H9 (cell line): ENCODE measurements around the gene ETV5. TPM values are rescaled to one million over a fixed set of nuclear protein-coding genes. Genes with fewer than 3 reads are reported as not detected.

Source experiments
- DNase-seq: peaks from one replicate; pipeline ENCODE4 v3.0.0-alpha.2; 2017
- H2AFZ ChIP-seq: one replicate; pipeline ENCODE4 v1.6.1; 2013; ENCODE audit warnings: mild to moderate bottlenecking, low read length, control low read depth, moderate library complexity
- H2AK5ac ChIP-seq: 2 replicates; pipeline ENCODE4 v1.6.1; 2013; ENCODE audit warnings: low read length, control low read depth, mixed read lengths; ENCODE audit not compliant: insufficient read length
- H2BK120ac ChIP-seq: one replicate; pipeline ENCODE4 v1.6.1; 2013; ENCODE audit warnings: low read depth, mild to moderate bottlenecking, low read length, control low read depth, inconsistent platforms; ENCODE audit not compliant: poor library complexity, severe bottlenecking
- H2BK12ac ChIP-seq: 2 replicates; pipeline ENCODE4 v1.6.1; 2013; ENCODE audit warnings: low read length, control low read depth, mixed read lengths, low read depth; ENCODE audit not compliant: insufficient read length
- H2BK15ac ChIP-seq: 2 replicates; pipeline ENCODE4 v1.6.1; 2013; ENCODE audit warnings: low read depth, low read length, control low read depth
- H2BK20ac ChIP-seq: one replicate; pipeline ENCODE4 v1.6.1; 2013; ENCODE audit warnings: low read depth, mild to moderate bottlenecking, low read length, control low read depth, inconsistent platforms; ENCODE audit not compliant: poor library complexity, severe bottlenecking
- H2BK5ac ChIP-seq: 2 replicates; pipeline ENCODE4 v1.6.1; 2013; ENCODE audit warnings: low read length, control low read depth, mixed read lengths; ENCODE audit not compliant: insufficient read length
- H3K14ac ChIP-seq: 2 replicates; pipeline ENCODE4 v1.6.1; 2013; ENCODE audit warnings: low read length, control low read depth; ENCODE audit not compliant: insufficient read depth
- H3K18ac ChIP-seq: 2 replicates; pipeline ENCODE4 v1.6.1; 2013; ENCODE audit warnings: low read depth, mild to moderate bottlenecking, mixed read lengths, low read length, control low read depth; ENCODE audit not compliant: insufficient read length
- H3K23ac ChIP-seq: 2 replicates; pipeline ENCODE4 v1.6.1; 2013; ENCODE audit warnings: low read length, control low read depth, mixed read lengths, low read depth; ENCODE audit not compliant: insufficient read length
- H3K23me2 ChIP-seq: 2 replicates; pipeline ENCODE4 v1.6.1; 2013; ENCODE audit warnings: low read depth, mild to moderate bottlenecking, mixed read lengths, low read length, control low read depth; ENCODE audit not compliant: insufficient read length, poor library complexity, severe bottlenecking
- H3K27ac ChIP-seq: 2 replicates; pipeline ENCODE4 v1.5.1; 2013; ENCODE audit warnings: low read length, control low read depth, mixed read lengths, low read depth; ENCODE audit not compliant: insufficient read length
- H3K27me3 ChIP-seq: 2 replicates; pipeline ENCODE4 v1.6.1; 2013; ENCODE audit warnings: low read length, control low read depth, inconsistent platforms; ENCODE audit not compliant: insufficient read depth
- H3K4ac ChIP-seq: 2 replicates; pipeline ENCODE4 v1.6.1; 2013; ENCODE audit warnings: low read depth, mild to moderate bottlenecking, control low read depth, inconsistent platforms, low read length, moderate library complexity
- H3K4me1 ChIP-seq: 2 replicates; pipeline ENCODE4 v1.6.1; 2013; ENCODE audit warnings: low read length, control low read depth, inconsistent platforms; ENCODE audit not compliant: insufficient read depth
- H3K4me2 ChIP-seq: 2 replicates; pipeline ENCODE4 v1.6.1; 2013; ENCODE audit warnings: low read length, control low read depth, mixed read lengths; ENCODE audit not compliant: insufficient read length, insufficient read depth
- H3K56ac ChIP-seq: 2 replicates; pipeline ENCODE4 v1.6.1; 2013; ENCODE audit warnings: low read depth, mild to moderate bottlenecking, mixed read lengths, low read length, control low read depth; ENCODE audit not compliant: insufficient read length
- H3K79me1 ChIP-seq: 2 replicates; pipeline ENCODE4 v1.6.1; 2013; ENCODE audit warnings: low read depth, mild to moderate bottlenecking, moderate library complexity, low read length, control low read depth, inconsistent platforms; ENCODE audit not compliant: insufficient read depth, poor library complexity, severe bottlenecking
- H3K79me2 ChIP-seq: 2 replicates; pipeline ENCODE4 v1.6.1; 2013; ENCODE audit warnings: low read length, control low read depth, inconsistent platforms; ENCODE audit not compliant: insufficient read depth
- H3K9ac ChIP-seq: 2 replicates; pipeline ENCODE4 v1.6.1; 2013; ENCODE audit warnings: low read length, control low read depth, mixed read lengths; ENCODE audit not compliant: insufficient read length; ENCODE audit errors: extremely low read depth
- H3K9me3 ChIP-seq: one replicate; pipeline ENCODE4 v1.6.1; 2013; ENCODE audit warnings: low read depth, low read length, inconsistent platforms; ENCODE audit not compliant: control insufficient read depth
- H3T11ph ChIP-seq: one replicate; pipeline ENCODE4 v1.6.1; 2013; ENCODE audit warnings: mild to moderate bottlenecking, low read length, control low read depth, inconsistent platforms
- H4K20me1 ChIP-seq: one replicate; pipeline ENCODE4 v1.6.1; 2013; ENCODE audit not compliant: control insufficient read depth, insufficient read length, insufficient read depth
- H4K5ac ChIP-seq: 2 replicates; pipeline ENCODE4 v1.6.1; 2013; ENCODE audit warnings: low read depth, mild to moderate bottlenecking, mixed read lengths, low read length, control low read depth; ENCODE audit not compliant: insufficient read length
- H4K8ac ChIP-seq: replicated peaks from 2 replicates; pipeline ENCODE4 v1.6.1; 2013; ENCODE audit warnings: low read length, control low read depth, mixed read lengths, low read depth; ENCODE audit not compliant: insufficient read length
- H4K91ac ChIP-seq: 2 replicates; pipeline ENCODE4 v1.6.1; 2013; ENCODE audit warnings: low read depth, mild to moderate bottlenecking, moderate library complexity, mixed read lengths, low read length, control low read depth; ENCODE audit not compliant: insufficient read length
- H3K27ac Mint-ChIP-seq, 3 experiments: 2 replicates in 2 of 3; 3 replicates in 1 of 3; pipeline ENCODE4 v1.8.0; 2020 to 2021; ENCODE audit warnings: mixed read lengths in 3 of 3, mild to moderate bottlenecking in 1 of 3, moderate library complexity in 1 of 3
- H3K27me3 Mint-ChIP-seq: 2 replicates; pipeline ENCODE4 v1.8.0; 2021; ENCODE audit warnings: low read depth, mild to moderate bottlenecking, moderate library complexity, mixed read lengths
- H3K36me3 Mint-ChIP-seq, 3 experiments: 2 replicates in 2 of 3; 3 replicates in 1 of 3; pipeline ENCODE4 v1.8.0; 2020 to 2021; ENCODE audit warnings: low read depth in 3 of 3, mixed read lengths in 3 of 3; ENCODE audit not compliant: insufficient read depth in 1 of 3
- H3K4me1 Mint-ChIP-seq, 2 experiments: 2 replicates each; pipeline ENCODE4 v1.8.0; 2020; ENCODE audit warnings: mixed read lengths in 2 of 2
- H3K4me3 Mint-ChIP-seq, 2 experiments: 2 replicates in 1 of 2; 3 replicates in 1 of 2; pipeline ENCODE4 v1.8.0; 2020 to 2021; ENCODE audit warnings: mild to moderate bottlenecking in 2 of 2, mixed read lengths in 2 of 2, moderate library complexity in 1 of 2
- H3K9me3 Mint-ChIP-seq, 2 experiments: 2 replicates in 1 of 2; 3 replicates in 1 of 2; pipeline ENCODE4 v1.8.0; 2020; ENCODE audit warnings: mild to moderate bottlenecking in 2 of 2, mixed read lengths in 2 of 2, moderate library complexity in 1 of 2
- total RNA-seq: library from RNA; stranded (reverse); gene quantifications from 2 replicates; pipeline ENCODE4 v1.2.1, GENCODE V29; 2021
- TF ChIP-seq, protein P1 (sequence below): fragments of 200-600 bp; sonication (generic); conservative IDR thresholded peaks from 3 replicates; pipeline ENCODE4 v1.8.0; 2021; ENCODE audit warnings: antibody characterized with exemption, mild to moderate bottlenecking

ETV5 gene
- total RNA-seq, 1 experiment from 2014 or later, result 7.7 TPM

DNA sequence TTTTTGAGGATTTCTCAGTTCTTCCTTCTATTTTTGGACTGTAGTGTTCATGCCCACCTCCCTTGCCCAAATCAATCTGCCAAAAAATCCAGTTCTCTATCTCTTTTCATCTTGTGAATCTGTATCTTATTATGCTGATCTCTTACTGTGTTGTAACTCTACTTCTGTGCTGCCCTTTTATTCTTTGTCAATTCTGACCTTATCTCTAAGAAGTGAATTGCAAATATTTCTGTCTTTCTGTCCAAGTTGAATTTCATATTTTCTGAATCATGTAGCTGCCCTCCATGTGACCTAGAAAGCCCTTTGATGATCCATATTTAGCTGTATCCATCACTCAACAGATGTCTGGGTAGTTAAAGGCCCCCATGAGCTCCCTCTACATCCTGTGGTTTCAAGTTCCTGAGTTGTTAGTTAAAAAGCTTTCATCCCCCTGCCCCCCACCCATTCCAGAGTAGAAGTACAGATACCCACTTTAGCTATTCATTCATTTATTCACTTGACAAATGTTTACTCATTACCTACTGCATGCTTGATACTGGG, 33.6 kb upstream of the ETV5 start:
- no peak overlapping the region for H2AK5ac ChIP-seq
- Mint-ChIP-seq H3K36me3 (no peaks in the 10 kb centered on the region), H3K4me1 (peaks cover 0 to 9% of the 10 kb centered on the region in 2 experiments; a peak in 2 of 4 replicates), H3K27ac (no peak overlapping the region; a peak in 1 of 7 replicates), H3K4me3 (no peak overlapping the region), H3K9me3 (no peaks in the 10 kb centered on the region), H3K27me3 (peaks cover 64% of the 10 kb centered on the region)
- H2BK20ac ChIP-seq, result no peak overlapping the region
- H3K27me3 ChIP-seq, result no peaks in the 10 kb centered on the region
- no peak overlapping the region for H3T11ph ChIP-seq
- H3K56ac ChIP-seq, result no peak overlapping the region
- no peak overlapping the region for H3K9ac ChIP-seq
- no peaks in the 10 kb centered on the region for H4K20me1 ChIP-seq
- H3K9me3 ChIP-seq, result no peaks in the 10 kb centered on the region
- TF ChIP-seq, protein P1, sequence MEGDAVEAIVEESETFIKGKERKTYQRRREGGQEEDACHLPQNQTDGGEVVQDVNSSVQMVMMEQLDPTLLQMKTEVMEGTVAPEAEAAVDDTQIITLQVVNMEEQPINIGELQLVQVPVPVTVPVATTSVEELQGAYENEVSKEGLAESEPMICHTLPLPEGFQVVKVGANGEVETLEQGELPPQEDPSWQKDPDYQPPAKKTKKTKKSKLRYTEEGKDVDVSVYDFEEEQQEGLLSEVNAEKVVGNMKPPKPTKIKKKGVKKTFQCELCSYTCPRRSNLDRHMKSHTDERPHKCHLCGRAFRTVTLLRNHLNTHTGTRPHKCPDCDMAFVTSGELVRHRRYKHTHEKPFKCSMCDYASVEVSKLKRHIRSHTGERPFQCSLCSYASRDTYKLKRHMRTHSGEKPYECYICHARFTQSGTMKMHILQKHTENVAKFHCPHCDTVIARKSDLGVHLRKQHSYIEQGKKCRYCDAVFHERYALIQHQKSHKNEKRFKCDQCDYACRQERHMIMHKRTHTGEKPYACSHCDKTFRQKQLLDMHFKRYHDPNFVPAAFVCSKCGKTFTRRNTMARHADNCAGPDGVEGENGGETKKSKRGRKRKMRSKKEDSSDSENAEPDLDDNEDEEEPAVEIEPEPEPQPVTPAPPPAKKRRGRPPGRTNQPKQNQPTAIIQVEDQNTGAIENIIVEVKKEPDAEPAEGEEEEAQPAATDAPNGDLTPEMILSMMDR, result no peak
- H3K79me2 ChIP-seq, result no peaks in the 10 kb centered on the region
- H3K4me2 ChIP-seq, result no peak overlapping the region
- no peak overlapping the region for H2BK120ac ChIP-seq
- H3K23ac ChIP-seq, result no peak overlapping the region
- no peak for DNase-seq
- H4K8ac ChIP-seq, result no peak overlapping the region
- H2BK5ac ChIP-seq, result no peak overlapping the region
- H4K5ac ChIP-seq, result no peak overlapping the region
- no peak overlapping the region for H3K14ac ChIP-seq
- no peaks in the 10 kb centered on the region for H3K79me1 ChIP-seq
- no peak overlapping the region for H2BK15ac ChIP-seq
- H3K27ac ChIP-seq, result no peak overlapping the region
- H3K4ac ChIP-seq, result no peak overlapping the region
- H3K18ac ChIP-seq, result no peak overlapping the region
- no peak overlapping the region for H2AFZ ChIP-seq
- no peak overlapping the region for H4K91ac ChIP-seq
- no peaks in the 10 kb centered on the region for H3K23me2 ChIP-seq
- no peak overlapping the region for H2BK12ac ChIP-seq
- no peaks in the 10 kb centered on the region for H3K4me1 ChIP-seq
